Lung (tissue), 12 donors: ENCODE measurements around the gene DEPP1. TPM values are rescaled to one million over a fixed set of nuclear protein-coding genes. Genes with fewer than 3 reads are reported as not detected.

ENCODE experiments used
- ATAC-seq: fragments of 200-7000 bp; cut with Tn5 transposase; one replicate; pipeline ENCODE4 v1.9.1; 2020; ENCODE audit warnings: moderate number of reproducible peaks; ENCODE audit not compliant: insufficient read depth, low FRiP score
- DNase-seq, 3 donors: peaks; one replicate each; pipeline ENCODE4 v3.0.0-alpha.2; 2013 to 2017
- H3K27ac ChIP-seq, 2 donors: one replicate each; pipeline ENCODE4 v1.5.1; 2013; ENCODE audit warnings: mild to moderate bottlenecking in 2 of 2, moderate library complexity in 2 of 2, control low read depth in 1 of 2, inconsistent platforms in 1 of 2, low read depth in 1 of 2, low read length in 1 of 2
- H3K27me3 ChIP-seq, 3 donors: one replicate each; pipeline ENCODE4 v1.5.1; 2013; ENCODE audit warnings: low read length in 2 of 3; ENCODE audit not compliant: control insufficient read depth in 3 of 3, insufficient read depth in 3 of 3
- H3K36me3 ChIP-seq, 4 donors: one replicate each; pipeline ENCODE4 v1.5.1; 2013; ENCODE audit warnings: low read length in 4 of 4, mild to moderate bottlenecking in 1 of 4, moderate library complexity in 1 of 4; ENCODE audit not compliant: control insufficient read depth in 4 of 4, insufficient read depth in 4 of 4
- H3K4me1 ChIP-seq, 5 donors: one replicate each; pipeline ENCODE4 v1.5.1; 2013; ENCODE audit warnings: low read length in 5 of 5, mild to moderate bottlenecking in 2 of 5, moderate library complexity in 1 of 5; ENCODE audit not compliant: control insufficient read depth in 5 of 5, insufficient read depth in 5 of 5
- H3K4me3 ChIP-seq: one replicate; pipeline ENCODE4 v1.5.1; 2013; ENCODE audit warnings: mild to moderate bottlenecking, control low read depth, moderate library complexity
- H3K9ac ChIP-seq, 2 donors: one replicate each; pipeline ENCODE4 v1.5.1; 2013; ENCODE audit warnings: low read length in 2 of 2, control low read depth in 1 of 2; ENCODE audit not compliant: insufficient read depth in 1 of 2
- H3K9me3 ChIP-seq, 4 donors: one replicate each; pipeline ENCODE4 v1.5.1; 2013; ENCODE audit warnings: low read length in 3 of 4, mild to moderate bottlenecking in 1 of 4, moderate library complexity in 1 of 4; ENCODE audit not compliant: control insufficient read depth in 4 of 4, insufficient read depth in 3 of 4
- WGBS, 2 donors: extraction: QIAGEN DNeasy Blood & Tissue Kit; methylation state at CpG; one replicate each; pipeline ENCODE4 v1.1.7; 2013; 5-methylcytosine and 5-hydroxymethylcytosine counted together
- polyA plus RNA-seq, 2 donors: library from polyadenylated mRNA; stranded (reverse); fragments of 200-250 nt; gene quantifications; one replicate each; pipeline ENCODE4 v1.2.1, GENCODE V29; 2013
- total RNA-seq, 2 donors: library from RNA; depleted of rRNA in 1 of 2; stranded (reverse); fragments of >200 nt in 1 of 2; gene quantifications; one replicate each; pipeline ENCODE4 v1.2.1, GENCODE V29; 2014 to 2021
- TF ChIP-seq, protein P1 (sequence below): IDR thresholded peaks from 2 replicates; pipeline ENCODE4 v1.5.1; 2012; ENCODE audit warnings: mild to moderate bottlenecking; ENCODE audit errors: control extremely low read depth, extremely low read depth
- donor health status: control.
- donor health status: control.
- donor health status: Bipolar disorder and iron deficiency.
- donor health status: healthy.
- donor health status: DM: yes; HTN: yes; CAD: no.

Gene DEPP1
- total and polyA plus RNA-seq, 4 donors: 37.0 to 149 (median 70.1) TPM

- no peaks in the 10 kb centered on the region for H3K27me3 ChIP-seq
- ATAC-seq: no peak
- TF ChIP-seq, protein P1, sequence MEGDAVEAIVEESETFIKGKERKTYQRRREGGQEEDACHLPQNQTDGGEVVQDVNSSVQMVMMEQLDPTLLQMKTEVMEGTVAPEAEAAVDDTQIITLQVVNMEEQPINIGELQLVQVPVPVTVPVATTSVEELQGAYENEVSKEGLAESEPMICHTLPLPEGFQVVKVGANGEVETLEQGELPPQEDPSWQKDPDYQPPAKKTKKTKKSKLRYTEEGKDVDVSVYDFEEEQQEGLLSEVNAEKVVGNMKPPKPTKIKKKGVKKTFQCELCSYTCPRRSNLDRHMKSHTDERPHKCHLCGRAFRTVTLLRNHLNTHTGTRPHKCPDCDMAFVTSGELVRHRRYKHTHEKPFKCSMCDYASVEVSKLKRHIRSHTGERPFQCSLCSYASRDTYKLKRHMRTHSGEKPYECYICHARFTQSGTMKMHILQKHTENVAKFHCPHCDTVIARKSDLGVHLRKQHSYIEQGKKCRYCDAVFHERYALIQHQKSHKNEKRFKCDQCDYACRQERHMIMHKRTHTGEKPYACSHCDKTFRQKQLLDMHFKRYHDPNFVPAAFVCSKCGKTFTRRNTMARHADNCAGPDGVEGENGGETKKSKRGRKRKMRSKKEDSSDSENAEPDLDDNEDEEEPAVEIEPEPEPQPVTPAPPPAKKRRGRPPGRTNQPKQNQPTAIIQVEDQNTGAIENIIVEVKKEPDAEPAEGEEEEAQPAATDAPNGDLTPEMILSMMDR: no peak
- no peak overlapping the region for H3K9ac ChIP-seq
- H3K4me3 ChIP-seq: no peak overlapping the region
- WGBS, 2 donors: 91 to 94% methylated on average over 13 of the region's 13 CpGs
- no peak for DNase-seq
- H3K36me3 ChIP-seq: peaks cover 0 to 10% (median 0%) of the 10 kb centered on the region in 4 donors
- no peaks in the 10 kb centered on the region for H3K9me3 ChIP-seq
- peaks cover 5 to 52% (median 24%) of the 10 kb centered on the region in 5 donors for H3K4me1 ChIP-seq
- no peak overlapping the region for H3K27ac ChIP-seq
Measured at GRCh38 chr10:44983066-44983894, 4.7 kb upstream of the DEPP1 start.

GRCh38 chr10:44982496-44982895 lies 3.9 kb upstream of the DEPP1 start:
- WGBS, 2 donors: 91 to 98% methylated on average over 9 of the region's 9 CpGs
- no peak for ATAC-seq
- Histone ChIP-seq H3K4me3 (no peak overlapping the region), H3K9ac (no peak overlapping the region), H3K27ac (peak overlapping the region; percentile 15 to 97), H3K27me3 (no peaks in the 10 kb centered on the region), H3K36me3 (peaks cover 0 to 11% (median 0%) of the 10 kb centered on the region in 4 donors), H3K9me3 (no peaks in the 10 kb centered on the region), H3K4me1 (peaks cover 5 to 52% (median 25%) of the 10 kb centered on the region in 5 donors)
- DNase-seq: no peak
- TF ChIP-seq, protein P1: no peak

- ATAC-seq (no peak), DNase-seq (peak in 1 of 3 donors; percentile 56)
- TF ChIP-seq, protein P1: no peak
- Histone ChIP-seq H3K27ac (peak overlapping the region; percentile 73 to 97), H3K4me1 (peaks cover 5 to 53% (median 29%) of the 10 kb centered on the region in 5 donors), H3K4me3 (no peak overlapping the region), H3K27me3 (no peaks in the 10 kb centered on the region), H3K36me3 (peaks cover 0 to 12% (median 0%) of the 10 kb centered on the region in 4 donors), H3K9ac (no peak overlapping the region), H3K9me3 (no peaks in the 10 kb centered on the region)
- 65 to 72% methylated on average over 9 of the region's 9 CpGs for WGBS, 2 donors
Measured at GRCh38 chr10:44982114-44982460, 3.5 kb upstream of the DEPP1 start.
